NB4 (cell line): Measurements from ENCODE around the gene MMS22L.

Experiments used
- CTCF ChIP-seq: IDR thresholded peaks from one replicate; pipeline ENCODE4 v1.5.1; 2012; ENCODE audit warnings: low read depth, low read length
- POLR2A ChIP-seq: IDR thresholded peaks from 2 replicates; pipeline ENCODE4 v1.6.1; 2011; ENCODE audit warnings: mild to moderate bottlenecking; ENCODE audit not compliant: insufficient read length; ENCODE audit errors: extremely low read depth
- TF ChIP-seq, protein P1 (sequence below): IDR thresholded peaks from 2 replicates; pipeline ENCODE4 v1.6.1; 2011; ENCODE audit warnings: low read depth, low read length

DNA sequence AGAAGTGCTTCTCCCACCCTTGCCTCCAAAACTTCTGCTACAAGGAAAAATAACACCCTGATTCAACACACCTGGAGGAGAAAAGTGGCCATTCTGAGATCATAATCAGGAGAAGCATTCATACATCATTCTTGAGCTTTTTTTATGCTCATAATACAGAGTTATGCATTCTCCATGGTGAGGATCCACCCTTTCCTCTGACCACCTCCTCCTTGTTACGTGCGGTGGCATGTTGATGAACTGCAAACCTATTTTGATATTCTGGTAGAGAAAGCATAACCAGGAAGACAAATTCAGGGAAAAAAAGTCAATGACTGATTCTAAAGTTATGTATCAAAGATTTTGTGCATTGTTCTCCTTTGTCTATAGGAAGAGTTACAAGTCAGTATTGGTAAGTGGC is 188.6 kb downstream of the MMS22L start:
- TF ChIP-seq CTCF = no peak
- TF ChIP-seq POLR2A = no peak
- TF ChIP-seq, protein P1, sequence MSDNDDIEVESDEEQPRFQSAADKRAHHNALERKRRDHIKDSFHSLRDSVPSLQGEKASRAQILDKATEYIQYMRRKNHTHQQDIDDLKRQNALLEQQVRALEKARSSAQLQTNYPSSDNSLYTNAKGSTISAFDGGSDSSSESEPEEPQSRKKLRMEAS = no peak
